ENCODE results near the gene MPRIP. TPM values are rescaled to one million over a fixed set of nuclear protein-coding genes. Genes with fewer than 3 reads are reported as not detected.

MPRIP gene
- total RNA-seq, 2 donors from 2014 or later = 147 to 269 TPM

DNA sequence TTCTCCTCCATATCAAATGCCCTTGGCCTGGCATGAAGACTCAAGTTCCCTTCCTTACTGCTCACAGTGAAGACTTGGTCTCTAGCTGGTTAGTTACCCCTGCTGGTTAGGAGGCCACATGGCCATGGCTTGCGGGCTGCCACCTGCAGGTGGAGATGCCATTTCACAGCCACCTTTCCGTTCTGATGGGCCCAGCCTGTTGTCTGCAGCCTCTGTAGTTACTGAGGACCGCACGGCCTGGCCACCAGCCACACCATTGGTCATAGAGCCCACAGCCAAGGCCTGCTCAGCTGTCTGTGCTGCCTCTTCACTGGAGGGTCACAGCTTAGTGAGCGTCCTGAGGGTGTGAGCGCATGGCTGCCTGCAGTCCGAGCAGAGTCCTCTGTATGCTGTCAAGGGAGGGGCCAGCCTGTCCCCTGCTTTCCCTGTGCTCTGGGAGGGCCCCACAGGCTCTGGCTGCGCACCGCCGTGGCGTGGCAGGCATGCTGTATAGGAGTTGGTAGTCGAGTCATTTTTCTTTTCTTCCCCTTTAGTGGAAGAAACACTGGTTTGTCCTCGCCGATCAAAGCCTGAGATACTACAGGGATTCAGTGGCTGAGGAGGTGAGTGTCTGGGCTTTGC lies 104.6 kb downstream of the MPRIP start:
- Histone ChIP-seq H3K36me3 (replicated peaks in 1 of 2; ENCODE audit: insufficient read depth in 1 of 2, low read depth in 2 of 2) (peaks cover 0 to 18% of the 10 kb centered on the region in 2 donors), H3K9me3 (no peaks in the 10 kb centered on the region), H3K4me3 (no peak overlapping the region), H3K27ac (no peak overlapping the region), H3K4me1 (no peaks in the 10 kb centered on the region), H3K27me3 (no peaks in the 10 kb centered on the region)
- DNase-seq (peak in 1 of 4 donors; percentile 36), ATAC-seq (no peak)
- intact Hi-C loops (cut with DNase I) = no loop called here
- TF ChIP-seq POLR2A (IDR thresholded peaks at IDR 0.05) = no peak
- TF ChIP-seq, protein P1, sequence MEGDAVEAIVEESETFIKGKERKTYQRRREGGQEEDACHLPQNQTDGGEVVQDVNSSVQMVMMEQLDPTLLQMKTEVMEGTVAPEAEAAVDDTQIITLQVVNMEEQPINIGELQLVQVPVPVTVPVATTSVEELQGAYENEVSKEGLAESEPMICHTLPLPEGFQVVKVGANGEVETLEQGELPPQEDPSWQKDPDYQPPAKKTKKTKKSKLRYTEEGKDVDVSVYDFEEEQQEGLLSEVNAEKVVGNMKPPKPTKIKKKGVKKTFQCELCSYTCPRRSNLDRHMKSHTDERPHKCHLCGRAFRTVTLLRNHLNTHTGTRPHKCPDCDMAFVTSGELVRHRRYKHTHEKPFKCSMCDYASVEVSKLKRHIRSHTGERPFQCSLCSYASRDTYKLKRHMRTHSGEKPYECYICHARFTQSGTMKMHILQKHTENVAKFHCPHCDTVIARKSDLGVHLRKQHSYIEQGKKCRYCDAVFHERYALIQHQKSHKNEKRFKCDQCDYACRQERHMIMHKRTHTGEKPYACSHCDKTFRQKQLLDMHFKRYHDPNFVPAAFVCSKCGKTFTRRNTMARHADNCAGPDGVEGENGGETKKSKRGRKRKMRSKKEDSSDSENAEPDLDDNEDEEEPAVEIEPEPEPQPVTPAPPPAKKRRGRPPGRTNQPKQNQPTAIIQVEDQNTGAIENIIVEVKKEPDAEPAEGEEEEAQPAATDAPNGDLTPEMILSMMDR (IDR thresholded peaks at IDR 0.05) = peak in 4 of 7 experiments; percentile 34 to 51 (median 46)
- 79 to 81% methylated on average over 9 to 14 of the region's 14 CpGs for WGBS, 2 donors

DNA sequence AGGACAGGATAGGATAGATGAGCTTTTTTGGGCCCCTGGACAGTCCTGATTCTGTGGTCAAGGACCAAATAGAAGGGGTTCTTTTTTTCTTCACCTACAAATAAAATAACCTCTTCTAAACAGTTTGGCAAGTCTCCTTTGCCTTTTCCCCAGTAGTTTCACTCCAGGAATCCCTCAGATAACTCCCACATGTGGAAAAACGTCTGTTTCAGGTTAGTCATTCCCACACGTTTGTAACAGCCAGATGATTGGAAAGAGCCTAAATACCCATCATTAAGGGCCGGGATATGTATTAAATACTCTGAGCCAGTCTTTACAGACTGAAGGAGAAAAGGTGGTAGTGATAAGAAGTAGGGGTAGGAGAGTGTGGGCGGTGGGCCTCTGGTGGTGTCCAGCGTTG lies 105.6 kb downstream of the MPRIP start:
- no peak for DNase-seq
- no peaks in the 10 kb centered on the region for H3K9me3 ChIP-seq
- H3K27ac ChIP-seq = no peak overlapping the region
- intact Hi-C loops (cut with DNase I) = no loop called here
- no peak for TF ChIP-seq POLR2A (IDR thresholded peaks at IDR 0.05)
- TF ChIP-seq, protein P1 (IDR thresholded peaks at IDR 0.05) = no peak
- no peaks in the 10 kb centered on the region for H3K4me1 ChIP-seq
- no peak overlapping the region for H3K4me3 ChIP-seq
- WGBS, 2 donors = 74 to 80% methylated on average over 5 of the region's 5 CpGs
- no peak for ATAC-seq
- no peaks in the 10 kb centered on the region for H3K27me3 ChIP-seq
- peaks cover 0 to 15% of the 10 kb centered on the region in 2 donors for H3K36me3 ChIP-seq (replicated peaks in 1 of 2; ENCODE audit: insufficient read depth in 1 of 2, low read depth in 2 of 2)

DNA sequence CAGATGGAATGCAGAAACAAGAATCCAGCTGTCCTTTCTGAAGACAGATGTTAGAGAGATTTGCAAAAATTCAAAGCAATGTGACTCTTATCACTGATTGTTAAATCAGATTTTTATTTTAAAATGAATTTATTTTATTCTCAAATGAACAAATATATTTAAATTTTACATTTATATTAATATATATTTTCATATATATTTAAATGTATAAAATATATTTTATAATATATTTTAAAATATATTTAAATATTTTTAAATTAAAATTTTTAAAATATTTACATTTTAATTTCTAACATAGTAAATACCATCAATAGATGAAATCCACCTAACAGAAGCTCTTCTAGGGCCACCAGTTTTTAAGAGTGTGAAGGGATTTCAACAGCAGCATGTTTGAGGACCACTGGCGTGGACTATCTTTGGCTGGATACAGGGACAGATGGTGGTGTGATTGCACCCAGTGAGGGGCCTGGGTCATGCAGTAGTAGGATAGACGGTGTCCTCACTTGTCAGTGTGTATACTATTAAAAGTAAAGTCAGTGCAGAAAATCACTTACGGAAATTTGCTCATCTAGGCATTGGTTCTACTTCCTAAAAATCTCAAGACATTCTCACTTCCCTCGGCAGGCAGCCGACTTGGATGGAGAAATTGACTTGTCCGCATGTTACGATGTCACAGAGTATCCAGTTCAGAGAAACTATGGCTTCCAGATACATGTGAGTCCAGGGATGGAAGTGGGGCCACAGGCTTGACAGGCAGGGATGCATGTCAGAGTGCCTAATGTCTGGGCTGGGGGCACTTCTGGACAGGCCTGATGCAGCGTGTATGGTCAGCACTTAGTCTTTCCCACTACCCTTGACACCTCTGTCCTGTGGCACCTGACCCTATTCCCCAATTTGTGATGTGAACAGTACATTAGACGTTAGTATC lies 107.5 kb downstream of the MPRIP start:
- ATAC-seq = no peak
- peaks cover 0 to 13% of the 10 kb centered on the region in 2 donors for H3K36me3 ChIP-seq (replicated peaks in 1 of 2; ENCODE audit: insufficient read depth in 1 of 2, low read depth in 2 of 2)
- 84 to 91% methylated on average over 9 of the region's 9 CpGs for WGBS, 2 donors
- TF ChIP-seq, protein P1 (IDR thresholded peaks at IDR 0.05) = no peak
- no peak for TF ChIP-seq POLR2A (IDR thresholded peaks at IDR 0.05)
- no peaks in the 10 kb centered on the region for H3K4me1 ChIP-seq
- H3K27me3 ChIP-seq = no peaks in the 10 kb centered on the region
- H3K9me3 ChIP-seq = no peaks in the 10 kb centered on the region
- H3K27ac ChIP-seq = no peak overlapping the region
- no peak overlapping the region for H3K4me3 ChIP-seq
- peak in 1 of 4 donors; percentile 33 for DNase-seq
- intact Hi-C loops (cut with DNase I) = no loop called here

DNA sequence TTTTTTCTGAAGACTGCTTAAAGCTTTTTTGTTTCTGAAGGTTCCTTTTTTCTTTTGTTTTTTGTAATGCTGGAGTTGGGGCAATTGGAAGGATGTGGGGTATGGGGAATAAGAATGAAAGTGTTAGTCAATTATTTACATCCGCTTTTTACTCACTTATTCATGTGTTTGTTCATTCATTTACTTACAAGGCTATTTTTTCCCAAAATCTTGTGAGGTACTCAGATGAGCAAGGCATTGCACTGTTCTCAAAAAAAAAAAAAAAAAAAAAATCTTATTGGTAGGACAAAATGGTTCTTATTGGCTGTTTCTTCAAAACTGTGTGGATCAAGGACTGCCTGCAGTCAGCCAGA lies 108.2 kb downstream of the MPRIP start:
- no peak for TF ChIP-seq POLR2A (IDR thresholded peaks at IDR 0.05)
- DNase-seq (no peak), ATAC-seq (no peak)
- H3K27ac ChIP-seq = no peak overlapping the region
- no peak overlapping the region for H3K4me3 ChIP-seq
- H3K4me1 ChIP-seq = no peaks in the 10 kb centered on the region
- H3K9me3 ChIP-seq = no peaks in the 10 kb centered on the region
- WGBS, 2 donors = 85 to 98% methylated on average over 1 of the region's 1 CpG
- no peaks in the 10 kb centered on the region for H3K27me3 ChIP-seq
- peaks cover 0 to 13% of the 10 kb centered on the region in 2 donors for H3K36me3 ChIP-seq (replicated peaks in 1 of 2; ENCODE audit: insufficient read depth in 1 of 2, low read depth in 2 of 2)
- intact Hi-C loops (cut with DNase I) = no loop called here

DNA sequence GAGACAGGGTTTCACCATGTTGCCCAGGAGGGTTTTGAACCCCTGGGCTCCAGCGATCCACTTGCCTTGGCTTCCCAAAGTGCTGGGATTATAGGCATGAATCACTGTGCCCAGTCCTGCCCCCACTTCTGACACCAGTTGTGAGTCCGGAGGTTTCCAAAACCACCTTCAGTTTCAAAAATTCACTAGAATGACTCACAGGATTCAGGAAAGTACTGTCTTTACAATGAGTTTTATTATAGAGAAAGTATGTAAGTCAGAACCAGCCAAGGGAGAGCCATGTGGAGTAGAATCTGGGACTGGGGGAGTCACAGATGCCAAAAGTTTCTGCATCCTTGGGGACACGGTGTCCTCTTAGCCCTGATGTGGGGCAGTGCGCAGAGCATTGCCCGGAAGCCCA lies 108.8 kb downstream of the MPRIP start:
- Histone ChIP-seq H3K9me3 (no peaks in the 10 kb centered on the region), H3K36me3 (replicated peaks in 1 of 2; ENCODE audit: insufficient read depth in 1 of 2, low read depth in 2 of 2) (peaks cover 0 to 17% of the 10 kb centered on the region in 2 donors), H3K4me1 (no peaks in the 10 kb centered on the region), H3K27ac (no peak overlapping the region), H3K4me3 (no peak overlapping the region), H3K27me3 (no peaks in the 10 kb centered on the region)
- TF ChIP-seq, protein P1 (IDR thresholded peaks at IDR 0.05) = no peak
- no peak for TF ChIP-seq POLR2A (IDR thresholded peaks at IDR 0.05)
- DNase-seq (no peak), ATAC-seq (no peak)
- intact Hi-C loops (cut with DNase I) = no loop called here
- 88 to 95% methylated on average over 5 of the region's 5 CpGs for WGBS, 2 donors

Data from body of pancreas (tissue), 4 donors.